ENCODE results near the gene ATXN1L.
A peak's percentile ranks its signal among the peaks of the same experiment; 100 is the strongest.

Gene ATXN1L

DNA sequence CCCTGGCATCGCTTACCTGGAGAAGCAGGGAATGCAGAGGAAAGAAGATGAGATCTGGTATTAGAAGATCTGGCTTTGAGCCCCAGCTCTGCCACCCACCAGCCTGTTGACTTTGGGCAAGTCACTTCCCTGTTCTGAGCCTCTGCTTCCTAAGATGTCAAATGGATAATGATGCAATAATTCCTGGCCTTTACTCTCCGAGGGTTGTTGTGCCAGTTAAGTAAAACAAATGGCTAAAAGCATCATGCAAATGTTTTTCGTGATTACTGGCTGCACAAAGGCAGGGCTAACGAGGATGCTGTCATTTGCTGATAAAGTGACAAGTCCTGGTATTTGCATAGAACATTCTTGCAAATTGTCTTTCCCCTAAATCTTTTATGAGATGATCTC, 39.5 kb downstream of the ATXN1L start:
- Histone ChIP-seq H3K9me3 (ENCODE audit: control insufficient read depth, insufficient read depth, low read length) (no peaks in the 10 kb centered on the region), H3K4me3 (ENCODE audit: low read length) (peak overlapping the region; percentile 79), H3K27me3 (ENCODE audit: control insufficient read depth, low read length) (no peaks in the 10 kb centered on the region), H3K79me2 (ENCODE audit: control insufficient read depth, low read length) (no peaks in the 10 kb centered on the region), H4K20me1 (ENCODE audit: control insufficient read depth, insufficient read depth, low read depth, low read length) (no peaks in the 10 kb centered on the region), H3K4me2 (ENCODE audit: low read length) (peak overlapping the region; percentile 81), H3K9me2 (replicated peaks; ENCODE audit: control insufficient read depth, low read length) (no peaks in the 10 kb centered on the region), H3F3A (ENCODE audit: control insufficient read depth, insufficient read depth) (peaks cover 22% of the 10 kb centered on the region), H3K27ac (ENCODE audit: low read depth, low read length) (peak overlapping the region; percentile 10), H3K36me3 (ENCODE audit: control insufficient read depth, low read length) (no peaks in the 10 kb centered on the region), H3K4me1 (ENCODE audit: control insufficient read depth, low read length) (peaks cover 47% of the 10 kb centered on the region)
- TF ChIP-seq, protein P1, sequence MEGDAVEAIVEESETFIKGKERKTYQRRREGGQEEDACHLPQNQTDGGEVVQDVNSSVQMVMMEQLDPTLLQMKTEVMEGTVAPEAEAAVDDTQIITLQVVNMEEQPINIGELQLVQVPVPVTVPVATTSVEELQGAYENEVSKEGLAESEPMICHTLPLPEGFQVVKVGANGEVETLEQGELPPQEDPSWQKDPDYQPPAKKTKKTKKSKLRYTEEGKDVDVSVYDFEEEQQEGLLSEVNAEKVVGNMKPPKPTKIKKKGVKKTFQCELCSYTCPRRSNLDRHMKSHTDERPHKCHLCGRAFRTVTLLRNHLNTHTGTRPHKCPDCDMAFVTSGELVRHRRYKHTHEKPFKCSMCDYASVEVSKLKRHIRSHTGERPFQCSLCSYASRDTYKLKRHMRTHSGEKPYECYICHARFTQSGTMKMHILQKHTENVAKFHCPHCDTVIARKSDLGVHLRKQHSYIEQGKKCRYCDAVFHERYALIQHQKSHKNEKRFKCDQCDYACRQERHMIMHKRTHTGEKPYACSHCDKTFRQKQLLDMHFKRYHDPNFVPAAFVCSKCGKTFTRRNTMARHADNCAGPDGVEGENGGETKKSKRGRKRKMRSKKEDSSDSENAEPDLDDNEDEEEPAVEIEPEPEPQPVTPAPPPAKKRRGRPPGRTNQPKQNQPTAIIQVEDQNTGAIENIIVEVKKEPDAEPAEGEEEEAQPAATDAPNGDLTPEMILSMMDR (IDR thresholded peaks at IDR 0.05; ENCODE audit: low read depth, low read length, poor library complexity, severe bottlenecking) = no peak
- no peak for TF ChIP-seq EZH2phosphoT487 (IDR thresholded peaks at IDR 0.05; ENCODE audit: borderline replicate concordance, low read length)

DNA sequence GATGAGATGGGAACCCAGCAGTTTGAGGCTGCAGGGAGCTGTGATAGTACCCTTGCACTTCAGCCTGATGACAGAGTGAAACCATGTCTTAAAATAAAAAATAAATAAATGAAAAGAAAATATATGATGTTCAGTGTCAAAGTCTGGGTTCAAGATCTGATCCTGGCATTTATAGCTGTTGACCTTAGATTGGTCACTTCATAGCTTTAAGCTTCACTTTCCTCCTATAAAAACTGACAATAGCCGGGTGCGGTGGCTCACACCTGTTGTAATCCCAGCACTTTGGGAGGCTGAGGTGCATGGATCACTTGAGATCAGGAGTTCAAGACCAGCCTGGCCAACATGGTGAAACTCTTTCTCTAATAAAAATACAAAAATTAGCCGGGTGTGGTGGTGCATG, 43.4 kb downstream of the ATXN1L start:
- Histone ChIP-seq H3K9me3 (ENCODE audit: control insufficient read depth, insufficient read depth, low read length) (no peaks in the 10 kb centered on the region), H3K36me3 (ENCODE audit: control insufficient read depth, low read length) (no peaks in the 10 kb centered on the region), H3K4me2 (ENCODE audit: low read length) (no peak overlapping the region), H3K79me2 (ENCODE audit: control insufficient read depth, low read length) (peaks cover 4% of the 10 kb centered on the region; the same call in 1 of the 2 replicates), H3K4me1 (ENCODE audit: control insufficient read depth, low read length) (peaks cover 36% of the 10 kb centered on the region), H3F3A (ENCODE audit: control insufficient read depth, insufficient read depth) (peaks cover 21% of the 10 kb centered on the region), H3K27ac (ENCODE audit: low read depth, low read length) (no peak overlapping the region), H3K27me3 (ENCODE audit: control insufficient read depth, low read length) (no peaks in the 10 kb centered on the region), H3K9me2 (replicated peaks; ENCODE audit: control insufficient read depth, low read length) (no peaks in the 10 kb centered on the region), H3K4me3 (ENCODE audit: low read length) (no peak overlapping the region), H4K20me1 (ENCODE audit: control insufficient read depth, insufficient read depth, low read depth, low read length) (no peaks in the 10 kb centered on the region)
- TF ChIP-seq, protein P1 (IDR thresholded peaks at IDR 0.05; ENCODE audit: low read depth, low read length, poor library complexity, severe bottlenecking) = no peak
- TF ChIP-seq EZH2phosphoT487 (IDR thresholded peaks at IDR 0.05; ENCODE audit: borderline replicate concordance, low read length) = no peak

DNA sequence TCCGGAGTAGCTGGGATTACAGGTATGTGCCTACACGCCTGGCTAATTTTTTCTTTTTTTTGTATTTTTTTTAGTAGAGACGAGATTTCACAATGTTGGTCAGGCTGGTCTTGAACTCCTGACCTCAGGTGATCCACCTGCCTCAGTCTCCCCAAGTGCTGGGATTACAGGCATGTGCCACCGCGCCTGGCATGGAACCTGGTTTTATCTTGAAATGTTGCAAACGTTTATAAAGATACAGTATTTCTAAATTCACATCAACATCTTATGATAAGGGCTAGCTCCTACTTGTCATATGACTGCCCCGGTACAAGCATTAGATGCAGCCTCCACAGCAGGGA, 48.1 kb downstream of the ATXN1L start:
- H3F3A ChIP-seq (ENCODE audit: control insufficient read depth, insufficient read depth) = peaks cover 4% of the 10 kb centered on the region; the same call in 1 of the 2 replicates
- peak overlapping the region; percentile 98 for H3K4me3 ChIP-seq (ENCODE audit: low read length)
- H3K9me2 ChIP-seq (replicated peaks; ENCODE audit: control insufficient read depth, low read length) = no peaks in the 10 kb centered on the region
- TF ChIP-seq, protein P1 (IDR thresholded peaks at IDR 0.05; ENCODE audit: low read depth, low read length, poor library complexity, severe bottlenecking) = no peak
- TF ChIP-seq EZH2phosphoT487 (IDR thresholded peaks at IDR 0.05; ENCODE audit: borderline replicate concordance, low read length) = no peak
- peaks cover 48% of the 10 kb centered on the region for H3K79me2 ChIP-seq (ENCODE audit: control insufficient read depth, low read length)
- H3K27me3 ChIP-seq (ENCODE audit: control insufficient read depth, low read length) = no peaks in the 10 kb centered on the region
- H3K4me2 ChIP-seq (ENCODE audit: low read length) = peak overlapping the region; percentile 83
- peaks cover 22% of the 10 kb centered on the region for H3K36me3 ChIP-seq (ENCODE audit: control insufficient read depth, low read length)
- H3K9me3 ChIP-seq (ENCODE audit: control insufficient read depth, insufficient read depth, low read length) = no peaks in the 10 kb centered on the region
- peaks cover 43% of the 10 kb centered on the region for H3K4me1 ChIP-seq (ENCODE audit: control insufficient read depth, low read length)
- H4K20me1 ChIP-seq (ENCODE audit: control insufficient read depth, insufficient read depth, low read depth, low read length) = peaks cover 5% of the 10 kb centered on the region
- peak overlapping the region; percentile 80 for H3K27ac ChIP-seq (ENCODE audit: low read depth, low read length)
